GM21619 (cell line): Measurements from ENCODE around the gene LURAP1L.

Experiments
- ATAC-seq: cut with Tn5 transposase; IDR thresholded peaks from one replicate; pipeline ENCODE4 v1.9.1; 2021; ENCODE audit not compliant: unreplicated experiment

The LURAP1L gene

GRCh38 chr9:12774861-12775678, at the start of gene LURAP1L:
Gene LURAP1L (plus strand): TSS chr9:12775020. CDS start chr9:12775716, 696 bp downstream.
- ATAC-seq = no peak

- ATAC-seq = no peak
Measured at GRCh38 chr9:12726795-12727194, 48.0 kb upstream of the LURAP1L start.

GRCh38 chr9:12730198-12730597, 44.6 kb upstream of the LURAP1L start:
- no peak for ATAC-seq

GRCh38 chr9:12730927-12731326, 43.9 kb upstream of the LURAP1L start:
- no peak for ATAC-seq

GRCh38 chr9:12732971-12733370, 41.8 kb upstream of the LURAP1L start:
- ATAC-seq = no peak

GRCh38 chr9:12735665-12736064, 39.2 kb upstream of the LURAP1L start:
- ATAC-seq = no peak

- no peak for ATAC-seq
Measured at GRCh38 chr9:12737871-12738270, 36.9 kb upstream of the LURAP1L start.

GRCh38 chr9:12739014-12739652, 35.7 kb upstream of the LURAP1L start:
- ATAC-seq = no peak

- ATAC-seq = no peak
Measured at GRCh38 chr9:12740845-12741244, 34.0 kb upstream of the LURAP1L start.

- ATAC-seq = no peak
Measured at GRCh38 chr9:12748016-12748415, 26.8 kb upstream of the LURAP1L start.

GRCh38 chr9:12748954-12749353, 25.9 kb upstream of the LURAP1L start:
- no peak for ATAC-seq

GRCh38 chr9:12753931-12754330, 20.9 kb upstream of the LURAP1L start:
- ATAC-seq = no peak

- no peak for ATAC-seq
Measured at GRCh38 chr9:12759761-12760160, 15.1 kb upstream of the LURAP1L start.

GRCh38 chr9:12760758-12761157, 14.1 kb upstream of the LURAP1L start:
- no peak for ATAC-seq

- ATAC-seq = no peak
Measured at GRCh38 chr9:12764150-12764549, 10.7 kb upstream of the LURAP1L start.

GRCh38 chr9:12765088-12765798, 9.6 kb upstream of the LURAP1L start:
- ATAC-seq = no peak

- no peak for ATAC-seq
Measured at GRCh38 chr9:12766357-12766756, 8.5 kb upstream of the LURAP1L start.

GRCh38 chr9:12770261-12770660, 4.6 kb upstream of the LURAP1L start:
- no peak for ATAC-seq

GRCh38 chr9:12771891-12772290, 2.9 kb upstream of the LURAP1L start:
- no peak for ATAC-seq

- no peak for ATAC-seq
Measured at GRCh38 chr9:12773562-12773961, 1.3 kb upstream of the LURAP1L start.

GRCh38 chr9:12775679-12776512, 1.1 kb downstream of the LURAP1L start:
- no peak for ATAC-seq
